DOHH2 (cell line): Measurements from ENCODE around the gene PXDC1.

Source experiments
- H3F3A ChIP-seq: fragments of 200-600 bp; sonication (generic), shearing (Covaris generic); 2 replicates; pipeline ENCODE4 v1.6.0; 2016; ENCODE audit warnings: antibody characterized with exemption, mild to moderate bottlenecking; ENCODE audit not compliant: control insufficient read depth, insufficient read depth
- H3K27ac ChIP-seq: fragments of 200-600 bp; sonication (generic); 2 replicates; pipeline ENCODE4 v1.5.1; 2014; ENCODE audit warnings: low read depth, mild to moderate bottlenecking, low read length, moderate library complexity
- H3K27me3 ChIP-seq: fragments of 200-600 bp; sonication (generic); 2 replicates; pipeline ENCODE4 v1.6.1; 2014; ENCODE audit warnings: mild to moderate bottlenecking, low read length, mixed read lengths; ENCODE audit not compliant: control insufficient read depth
- H3K36me3 ChIP-seq: fragments of 200-600 bp; sonication (generic); 2 replicates; pipeline ENCODE4 v1.6.1; 2014; ENCODE audit warnings: mild to moderate bottlenecking, low read length, moderate library complexity, mixed read lengths; ENCODE audit not compliant: control insufficient read depth
- H3K4me1 ChIP-seq: fragments of 200-600 bp; sonication (generic); 2 replicates; pipeline ENCODE4 v1.6.1; 2014; ENCODE audit warnings: mild to moderate bottlenecking, low read length, mixed read lengths; ENCODE audit not compliant: control insufficient read depth
- H3K4me2 ChIP-seq: fragments of 200-600 bp; sonication (generic); 2 replicates; pipeline ENCODE4 v1.6.0; 2014; ENCODE audit warnings: mild to moderate bottlenecking, low read length, moderate library complexity
- H3K4me3 ChIP-seq: fragments of 200-600 bp; sonication (generic); 2 replicates; pipeline ENCODE4 v1.5.1; 2014; ENCODE audit warnings: mild to moderate bottlenecking, low read length, mixed read lengths
- H3K79me2 ChIP-seq: fragments of 200-600 bp; sonication (generic); 2 replicates; pipeline ENCODE4 v1.6.1; 2014; ENCODE audit warnings: mild to moderate bottlenecking, low read length, mixed read lengths; ENCODE audit not compliant: control insufficient read depth
- H3K9me2 ChIP-seq: fragments of 200-600 bp; sonication (generic); replicated peaks from 2 replicates; pipeline ENCODE4 v1.6.1; 2014; ENCODE audit warnings: mild to moderate bottlenecking, low read length, mixed read lengths; ENCODE audit not compliant: control insufficient read depth
- H3K9me3 ChIP-seq: fragments of 200-600 bp; sonication (generic); 2 replicates; pipeline ENCODE4 v1.6.1; 2014; ENCODE audit warnings: antibody characterized with exemption, low read length, mixed read lengths; ENCODE audit not compliant: control insufficient read depth, insufficient read depth
- H4K20me1 ChIP-seq: fragments of 200-600 bp; sonication (generic); 2 replicates; pipeline ENCODE4 v1.6.0; 2014; ENCODE audit warnings: low read depth, mild to moderate bottlenecking, antibody characterized with exemption, low read length, moderate library complexity; ENCODE audit not compliant: control insufficient read depth, insufficient read depth
- EZH2phosphoT487 ChIP-seq: fragments of 200-600 bp; sonication (generic); IDR thresholded peaks from 2 replicates; pipeline ENCODE4 v1.6.1; 2017; ENCODE audit warnings: borderline replicate concordance, mild to moderate bottlenecking, antibody characterized with exemption, low read length, moderate library complexity, mixed read lengths
- TF ChIP-seq, protein P1 (sequence below): fragments of 200-600 bp; sonication (generic); IDR thresholded peaks from one replicate; pipeline ENCODE4 v1.5.1; 2014; ENCODE audit warnings: antibody characterized with exemption, mild to moderate bottlenecking, low read depth, low read length; ENCODE audit not compliant: poor library complexity, severe bottlenecking

The PXDC1 gene

DNA sequence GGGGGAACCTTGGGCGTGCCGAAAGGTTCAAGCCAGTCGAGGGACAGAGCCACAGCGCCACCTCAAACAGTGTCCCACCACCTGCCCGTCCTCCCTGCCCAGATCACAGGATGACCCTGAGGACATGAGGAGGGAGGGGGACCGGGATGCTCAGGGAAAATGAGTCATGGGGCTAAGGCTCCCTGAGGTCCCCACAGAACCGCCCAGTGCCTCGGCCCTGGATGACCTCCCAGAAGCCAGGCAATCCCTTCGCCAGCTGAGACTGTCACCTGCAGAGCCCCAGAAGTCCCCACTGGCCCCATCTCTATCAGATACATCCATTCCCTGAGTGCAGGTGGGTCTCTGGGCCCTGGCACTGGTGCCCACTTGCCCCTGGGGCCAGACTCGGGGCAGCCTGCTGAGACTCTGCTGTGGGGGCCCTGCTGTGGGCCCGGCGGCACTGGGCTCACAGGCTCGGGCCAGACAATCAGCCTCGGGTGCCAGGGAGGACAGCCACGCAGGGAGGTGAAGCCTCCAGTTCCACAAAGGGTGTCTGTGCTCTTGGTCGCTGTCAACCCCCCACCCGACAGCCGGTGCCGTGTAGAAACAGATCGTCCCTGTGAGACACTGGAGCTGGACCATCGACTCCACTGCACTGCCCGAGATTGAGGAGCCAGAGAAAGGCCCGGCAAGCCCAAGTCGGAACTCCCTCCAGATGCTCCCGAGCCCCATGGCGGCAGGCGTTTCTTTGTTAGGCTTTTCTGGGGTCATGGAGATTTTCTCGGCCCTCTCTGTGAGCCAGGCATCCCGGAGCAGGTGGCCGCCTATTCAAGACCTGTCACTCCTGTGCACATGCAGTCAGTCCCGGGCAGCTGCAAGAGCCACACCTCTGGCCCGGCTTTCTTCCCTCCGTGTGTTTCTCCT is 26.1 kb downstream of the PXDC1 start:
- Histone ChIP-seq H3F3A (no peaks in the 10 kb centered on the region), H3K36me3 (no peaks in the 10 kb centered on the region), H4K20me1 (no peaks in the 10 kb centered on the region), H3K4me3 (no peak overlapping the region), H3K27ac (no peak overlapping the region), H3K4me1 (no peaks in the 10 kb centered on the region), H3K9me3 (no peaks in the 10 kb centered on the region), H3K4me2 (no peak overlapping the region), H3K9me2 (no peaks in the 10 kb centered on the region), H3K79me2 (no peaks in the 10 kb centered on the region), H3K27me3 (peaks cover 4% of the 10 kb centered on the region)
- TF ChIP-seq, protein P1, sequence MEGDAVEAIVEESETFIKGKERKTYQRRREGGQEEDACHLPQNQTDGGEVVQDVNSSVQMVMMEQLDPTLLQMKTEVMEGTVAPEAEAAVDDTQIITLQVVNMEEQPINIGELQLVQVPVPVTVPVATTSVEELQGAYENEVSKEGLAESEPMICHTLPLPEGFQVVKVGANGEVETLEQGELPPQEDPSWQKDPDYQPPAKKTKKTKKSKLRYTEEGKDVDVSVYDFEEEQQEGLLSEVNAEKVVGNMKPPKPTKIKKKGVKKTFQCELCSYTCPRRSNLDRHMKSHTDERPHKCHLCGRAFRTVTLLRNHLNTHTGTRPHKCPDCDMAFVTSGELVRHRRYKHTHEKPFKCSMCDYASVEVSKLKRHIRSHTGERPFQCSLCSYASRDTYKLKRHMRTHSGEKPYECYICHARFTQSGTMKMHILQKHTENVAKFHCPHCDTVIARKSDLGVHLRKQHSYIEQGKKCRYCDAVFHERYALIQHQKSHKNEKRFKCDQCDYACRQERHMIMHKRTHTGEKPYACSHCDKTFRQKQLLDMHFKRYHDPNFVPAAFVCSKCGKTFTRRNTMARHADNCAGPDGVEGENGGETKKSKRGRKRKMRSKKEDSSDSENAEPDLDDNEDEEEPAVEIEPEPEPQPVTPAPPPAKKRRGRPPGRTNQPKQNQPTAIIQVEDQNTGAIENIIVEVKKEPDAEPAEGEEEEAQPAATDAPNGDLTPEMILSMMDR, result no peak
- TF ChIP-seq EZH2phosphoT487, result no peak

DNA sequence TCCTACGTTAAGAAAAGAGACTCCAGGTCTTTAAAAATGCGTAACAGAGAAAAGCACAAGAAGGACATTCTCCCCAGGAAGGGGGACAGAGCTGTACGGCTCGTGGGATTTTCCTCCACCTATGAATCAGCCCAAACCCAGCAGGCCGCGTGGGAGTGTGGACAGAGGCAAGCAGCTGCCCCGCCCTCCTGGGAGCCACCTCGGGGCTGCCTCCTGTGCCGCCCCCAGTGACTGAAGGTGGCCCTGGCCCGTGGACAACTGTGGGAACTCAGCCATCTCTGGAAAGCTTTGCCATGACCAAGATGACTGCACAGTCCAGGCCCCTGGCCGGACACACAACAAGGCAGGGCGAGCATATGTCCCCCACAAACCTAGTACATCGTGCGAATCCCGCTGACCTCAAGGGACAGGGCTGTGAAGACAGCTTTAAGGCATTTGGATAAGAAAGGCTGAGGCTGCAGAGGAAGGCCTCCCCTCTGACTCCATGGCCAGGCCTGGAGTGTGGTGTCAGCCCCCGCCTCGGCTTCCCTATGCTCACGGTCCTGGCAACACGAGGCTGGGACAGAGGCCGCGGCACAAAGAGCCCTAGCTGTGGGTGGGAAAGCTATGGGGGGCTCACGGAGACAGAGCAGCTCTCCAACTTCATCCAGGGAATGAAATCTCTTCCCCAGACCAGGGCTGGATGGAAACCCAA is 26.9 kb downstream of the PXDC1 start:
- H3K27me3 ChIP-seq, result peaks cover 3% of the 10 kb centered on the region; the same call in 1 of the 2 replicates
- no peaks in the 10 kb centered on the region for H3K9me3 ChIP-seq
- no peaks in the 10 kb centered on the region for H3K36me3 ChIP-seq
- H3K9me2 ChIP-seq, result no peaks in the 10 kb centered on the region
- no peaks in the 10 kb centered on the region for H3K4me1 ChIP-seq
- TF ChIP-seq, protein P1, result no peak
- TF ChIP-seq EZH2phosphoT487, result no peak
- H3K79me2 ChIP-seq, result no peaks in the 10 kb centered on the region
- no peak overlapping the region for H3K4me3 ChIP-seq
- H3K4me2 ChIP-seq, result no peak overlapping the region
- no peaks in the 10 kb centered on the region for H3F3A ChIP-seq
- no peak overlapping the region for H3K27ac ChIP-seq
- H4K20me1 ChIP-seq, result no peaks in the 10 kb centered on the region

DNA sequence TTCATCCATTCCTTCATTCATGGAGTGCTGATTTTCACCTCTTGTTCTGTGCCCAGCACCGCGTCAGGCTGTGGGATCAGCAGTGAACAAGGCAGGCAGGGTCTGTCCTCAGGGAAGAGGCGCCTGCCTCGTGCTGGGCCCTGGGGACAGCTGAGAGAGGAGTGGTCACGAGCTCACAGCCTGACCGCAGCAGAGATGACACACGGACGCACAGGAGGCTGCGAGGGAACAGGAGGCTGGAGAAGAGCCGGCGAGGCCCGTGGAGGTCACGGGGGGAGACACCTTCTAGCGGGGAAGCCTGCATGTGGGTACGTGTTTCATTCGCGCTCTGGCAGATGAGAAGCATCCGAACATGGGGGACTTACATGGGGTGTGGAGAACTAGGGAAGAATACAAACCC is 27.5 kb downstream of the PXDC1 start:
- no peaks in the 10 kb centered on the region for H4K20me1 ChIP-seq
- TF ChIP-seq, protein P1, result no peak
- no peak for TF ChIP-seq EZH2phosphoT487
- no peaks in the 10 kb centered on the region for H3K4me1 ChIP-seq
- H3K36me3 ChIP-seq, result no peaks in the 10 kb centered on the region
- no peak overlapping the region for H3K27ac ChIP-seq
- no peaks in the 10 kb centered on the region for H3K79me2 ChIP-seq
- H3K4me2 ChIP-seq, result no peak overlapping the region
- H3F3A ChIP-seq, result no peaks in the 10 kb centered on the region
- H3K27me3 ChIP-seq, result no peaks in the 10 kb centered on the region
- no peaks in the 10 kb centered on the region for H3K9me2 ChIP-seq
- no peaks in the 10 kb centered on the region for H3K9me3 ChIP-seq
- H3K4me3 ChIP-seq, result no peak overlapping the region
